SU-DHL-6 (cell line): Measurements from ENCODE around the gene SAE1.

Experiments used
- H2AFZ ChIP-seq: fragments of 200-600 bp; sonication (generic); 2 replicates; pipeline ENCODE4 v1.6.1; 2014; ENCODE audit warnings: low read depth, mild to moderate bottlenecking, moderate library complexity, mixed read lengths, antibody characterized with exemption, low read length; ENCODE audit not compliant: severe bottlenecking
- H3F3A ChIP-seq: fragments of 200-600 bp; shearing (Covaris generic); 2 replicates; pipeline ENCODE4 v1.6.0; 2016; ENCODE audit warnings: antibody characterized with exemption, mild to moderate bottlenecking; ENCODE audit not compliant: insufficient read depth
- H3K27ac ChIP-seq: fragments of 200-600 bp; sonication (generic); 2 replicates; pipeline ENCODE4 v1.5.1; 2016; ENCODE audit warnings: low read depth, mild to moderate bottlenecking, low read length, moderate library complexity, mixed read lengths
- H3K27me3 ChIP-seq: fragments of 200-600 bp; sonication (generic), shearing (Covaris generic); 2 replicates; pipeline ENCODE4 v1.6.0; 2014; ENCODE audit warnings: mild to moderate bottlenecking, low read length
- H3K36me3 ChIP-seq: fragments of 200-600 bp; sonication (generic); 2 replicates; pipeline ENCODE4 v1.6.1; 2014; ENCODE audit warnings: mild to moderate bottlenecking, low read length, mixed read lengths
- H3K4me2 ChIP-seq: fragments of 300-600, 200-600 bp; shearing (Covaris generic), sonication (generic); 2 replicates; pipeline ENCODE4 v1.6.0; 2014; ENCODE audit warnings: low read length, low read depth, mild to moderate bottlenecking; ENCODE audit not compliant: poor library complexity, severe bottlenecking
- H3K4me3 ChIP-seq: fragments of 200-600 bp; sonication (generic); 2 replicates; pipeline ENCODE4 v1.5.1; 2014; ENCODE audit warnings: antibody characterized with exemption, low read length, mild to moderate bottlenecking, mixed read lengths; ENCODE audit not compliant: insufficient read depth, poor library complexity, severe bottlenecking
- H3K79me2 ChIP-seq: fragments of 200-600 bp; sonication (generic); 2 replicates; pipeline ENCODE4 v1.6.1; 2014; ENCODE audit warnings: mild to moderate bottlenecking, low read length, moderate library complexity; ENCODE audit not compliant: insufficient read depth
- H3K9ac ChIP-seq: fragments of 200-600 bp; sonication (generic); 2 replicates; pipeline ENCODE4 v1.7.0; 2014; ENCODE audit warnings: mild to moderate bottlenecking, low read length
- H3K9me2 ChIP-seq: fragments of 200-600 bp; sonication (generic); replicated peaks from 2 replicates; pipeline ENCODE4 v1.6.1; 2014; ENCODE audit warnings: low read length; ENCODE audit not compliant: insufficient read depth
- H3K9me3 ChIP-seq: fragments of 200-600 bp; sonication (generic); 2 replicates; pipeline ENCODE4 v1.6.1; 2014; ENCODE audit warnings: low read length, mixed read lengths; ENCODE audit not compliant: insufficient read depth
- H4K20me1 ChIP-seq: fragments of 200-600 bp; sonication (generic); 2 replicates; pipeline ENCODE4 v1.6.1; 2014; ENCODE audit warnings: low read depth, mild to moderate bottlenecking, antibody characterized with exemption, low read length, moderate library complexity, mixed read lengths
- EZH2phosphoT487 ChIP-seq: fragments of 200-600 bp; sonication (generic), shearing (Covaris generic); conservative IDR thresholded peaks from 2 replicates; pipeline ENCODE4 v1.6.1; 2018; ENCODE audit warnings: mild to moderate bottlenecking, antibody characterized with exemption, low read length, moderate library complexity, mixed read lengths
- TF ChIP-seq, protein P1 (sequence below): fragments of 200-600 bp; sonication (generic); IDR thresholded peaks from one replicate; pipeline ENCODE4 v1.5.1; 2017; ENCODE audit warnings: antibody characterized with exemption, mild to moderate bottlenecking, low read length, moderate library complexity; ENCODE audit not compliant: insufficient read depth, poor library complexity, severe bottlenecking

SAE1 gene

DNA sequence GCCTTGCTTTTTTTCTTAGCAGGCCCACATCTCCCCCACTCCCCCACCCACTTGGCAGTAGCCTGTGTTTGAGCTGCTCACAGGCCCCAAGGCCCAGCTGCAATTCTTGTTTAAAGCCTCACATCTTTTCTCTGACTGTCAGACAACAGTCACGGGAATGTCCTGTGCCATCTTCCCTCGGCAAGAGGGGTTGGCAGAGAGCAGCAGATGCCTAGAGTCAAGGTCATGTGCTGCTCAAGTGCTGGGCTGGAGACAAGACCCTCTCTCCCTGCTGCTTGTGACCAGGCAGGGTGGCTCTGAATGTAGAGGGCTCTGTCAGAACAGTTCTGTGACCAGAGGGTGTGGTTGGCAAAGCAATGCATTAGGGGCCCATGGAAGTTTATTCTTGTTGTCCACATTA lies 53.0 kb downstream of the SAE1 start:
- TF ChIP-seq, protein P1, sequence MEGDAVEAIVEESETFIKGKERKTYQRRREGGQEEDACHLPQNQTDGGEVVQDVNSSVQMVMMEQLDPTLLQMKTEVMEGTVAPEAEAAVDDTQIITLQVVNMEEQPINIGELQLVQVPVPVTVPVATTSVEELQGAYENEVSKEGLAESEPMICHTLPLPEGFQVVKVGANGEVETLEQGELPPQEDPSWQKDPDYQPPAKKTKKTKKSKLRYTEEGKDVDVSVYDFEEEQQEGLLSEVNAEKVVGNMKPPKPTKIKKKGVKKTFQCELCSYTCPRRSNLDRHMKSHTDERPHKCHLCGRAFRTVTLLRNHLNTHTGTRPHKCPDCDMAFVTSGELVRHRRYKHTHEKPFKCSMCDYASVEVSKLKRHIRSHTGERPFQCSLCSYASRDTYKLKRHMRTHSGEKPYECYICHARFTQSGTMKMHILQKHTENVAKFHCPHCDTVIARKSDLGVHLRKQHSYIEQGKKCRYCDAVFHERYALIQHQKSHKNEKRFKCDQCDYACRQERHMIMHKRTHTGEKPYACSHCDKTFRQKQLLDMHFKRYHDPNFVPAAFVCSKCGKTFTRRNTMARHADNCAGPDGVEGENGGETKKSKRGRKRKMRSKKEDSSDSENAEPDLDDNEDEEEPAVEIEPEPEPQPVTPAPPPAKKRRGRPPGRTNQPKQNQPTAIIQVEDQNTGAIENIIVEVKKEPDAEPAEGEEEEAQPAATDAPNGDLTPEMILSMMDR = no peak
- TF ChIP-seq EZH2phosphoT487 = no peak
- H3K27ac ChIP-seq = no peak overlapping the region
- no peaks in the 10 kb centered on the region for H3F3A ChIP-seq
- H3K9me2 ChIP-seq = no peaks in the 10 kb centered on the region
- no peaks in the 10 kb centered on the region for H3K9me3 ChIP-seq
- 0 out of 2 replicates have a peak, but pooled peaks cover under 1% of the 10 kb centered on the region for H3K79me2 ChIP-seq
- no peak overlapping the region for H3K4me3 ChIP-seq
- H3K27me3 ChIP-seq = no peaks in the 10 kb centered on the region
- no peak overlapping the region for H2AFZ ChIP-seq
- no peaks in the 10 kb centered on the region for H4K20me1 ChIP-seq
- peaks cover 19% of the 10 kb centered on the region; the same call in 1 of the 2 replicates for H3K36me3 ChIP-seq
- H3K4me2 ChIP-seq = no peak overlapping the region
- no peak overlapping the region for H3K9ac ChIP-seq

DNA sequence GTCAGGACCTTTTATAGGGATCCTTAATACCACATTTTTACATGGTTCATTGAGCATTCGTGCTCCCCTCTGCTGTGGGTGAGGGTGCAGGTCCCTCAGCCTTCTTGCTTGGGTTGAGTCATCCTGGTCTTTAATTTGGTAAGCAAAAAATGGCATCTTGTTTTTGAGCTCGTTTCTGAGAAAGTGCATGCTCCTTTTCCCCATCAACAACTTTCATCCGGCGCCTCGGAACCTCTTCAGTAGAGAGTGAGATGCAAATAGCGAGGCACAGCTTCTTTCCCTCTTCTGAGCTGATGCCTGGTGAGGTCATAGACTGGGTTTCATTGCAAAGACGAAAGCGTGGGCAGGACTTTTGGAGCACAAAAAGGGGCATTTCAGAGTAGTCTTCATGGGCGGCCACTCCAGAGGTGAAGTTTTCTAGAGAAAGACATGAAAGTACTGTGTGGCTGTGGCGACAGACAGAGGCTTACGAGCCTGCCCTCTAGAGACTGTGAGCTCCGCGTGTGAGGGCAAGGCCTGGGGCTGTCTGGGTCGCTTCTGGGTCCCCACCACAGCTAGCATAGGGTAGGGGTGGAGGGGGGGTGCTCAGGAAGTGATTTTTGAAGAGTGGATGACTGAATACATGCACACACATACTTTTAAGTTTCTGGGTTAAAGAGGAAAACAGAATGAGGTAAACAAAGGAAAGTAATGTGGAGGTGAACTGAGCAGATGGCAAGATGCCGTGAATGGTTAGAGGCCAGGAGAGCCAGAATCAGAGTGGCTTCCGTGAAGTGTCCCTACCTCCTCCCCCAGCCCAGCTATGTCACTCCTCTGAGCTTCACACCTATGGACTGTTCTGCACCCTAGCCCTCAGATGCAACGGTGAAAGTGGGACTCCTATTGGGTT lies 56.1 kb downstream of the SAE1 start:
- H4K20me1 ChIP-seq = no peaks in the 10 kb centered on the region
- H3K4me3 ChIP-seq = no peak overlapping the region
- TF ChIP-seq, protein P1 = no peak
- TF ChIP-seq EZH2phosphoT487 = no peak
- H3K27me3 ChIP-seq = no peaks in the 10 kb centered on the region
- peaks cover 17% of the 10 kb centered on the region; the same call in 1 of the 2 replicates for H3K36me3 ChIP-seq
- no peak overlapping the region for H3K9ac ChIP-seq
- no peaks in the 10 kb centered on the region; the same call in 1 of the 2 replicates for H3F3A ChIP-seq
- H3K27ac ChIP-seq = no peak overlapping the region
- no peaks in the 10 kb centered on the region for H3K9me3 ChIP-seq
- no peak overlapping the region for H2AFZ ChIP-seq
- peaks cover 8% of the 10 kb centered on the region; the same call in 1 of the 2 replicates for H3K79me2 ChIP-seq
- no peaks in the 10 kb centered on the region for H3K9me2 ChIP-seq
- no peak overlapping the region for H3K4me2 ChIP-seq

DNA sequence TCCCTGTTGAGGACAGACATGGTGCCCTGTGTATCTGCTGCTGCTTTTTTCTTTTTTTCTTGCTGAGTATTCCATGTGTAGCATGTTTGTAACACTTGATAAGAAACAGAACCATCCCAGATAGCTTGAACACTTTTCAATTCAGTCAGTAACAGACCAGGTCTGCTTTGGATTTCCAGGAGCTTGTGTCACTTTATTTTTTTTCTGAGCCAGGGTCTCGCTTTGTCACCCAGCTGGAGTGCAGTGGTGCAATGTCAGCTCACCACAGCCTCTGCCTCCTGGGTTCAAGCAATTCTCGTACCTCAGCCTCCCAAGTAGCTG lies 56.7 kb downstream of the SAE1 start:
- no peaks in the 10 kb centered on the region for H3K9me2 ChIP-seq
- no peaks in the 10 kb centered on the region for H3K9me3 ChIP-seq
- no peak overlapping the region for H3K9ac ChIP-seq
- H3K4me3 ChIP-seq = no peak overlapping the region
- H3F3A ChIP-seq = no peaks in the 10 kb centered on the region; the same call in 1 of the 2 replicates
- no peak overlapping the region for H2AFZ ChIP-seq
- TF ChIP-seq, protein P1 = no peak
- TF ChIP-seq EZH2phosphoT487 = no peak
- H4K20me1 ChIP-seq = no peaks in the 10 kb centered on the region
- H3K4me2 ChIP-seq = no peak overlapping the region
- no peaks in the 10 kb centered on the region for H3K27me3 ChIP-seq
- H3K27ac ChIP-seq = no peak overlapping the region
- H3K79me2 ChIP-seq = peaks cover 8% of the 10 kb centered on the region; the same call in 1 of the 2 replicates
- peaks cover 14% of the 10 kb centered on the region; the same call in 1 of the 2 replicates for H3K36me3 ChIP-seq
